DMS153 (cell line): Measurements from ENCODE around the gene C15orf39.

Source experiments
- DNase-seq: peaks from one replicate; lab custom pipeline; 2025; lab: John Stamatoyannopoulos, UW

C15orf39 gene

GRCh38 chr15:75172284-75172820 lies 29.3 kb upstream of the C15orf39 start:
- DNase-seq: no peak

GRCh38 chr15:75174102-75174501 lies 27.6 kb upstream of the C15orf39 start:
- no peak for DNase-seq

- DNase-seq: no peak
Observed at GRCh38 chr15:75174729-75175128, 27.0 kb upstream of the C15orf39 start.

- no peak for DNase-seq
Observed at GRCh38 chr15:75176396-75176761, 25.3 kb upstream of the C15orf39 start.

GRCh38 chr15:75177360-75178071 lies 24.2 kb upstream of the C15orf39 start:
- no peak for DNase-seq

GRCh38 chr15:75178171-75178937 lies 23.3 kb upstream of the C15orf39 start:
- no peak for DNase-seq

GRCh38 chr15:75178938-75179745 lies 22.5 kb upstream of the C15orf39 start:
- no peak for DNase-seq

- DNase-seq: no peak
Observed at GRCh38 chr15:75179746-75180140, 21.9 kb upstream of the C15orf39 start.

- no peak for DNase-seq
Observed at GRCh38 chr15:75181780-75182179, 19.9 kb upstream of the C15orf39 start.

GRCh38 chr15:75182187-75183131 lies 19.2 kb upstream of the C15orf39 start:
- DNase-seq: no peak

- no peak for DNase-seq
Observed at GRCh38 chr15:75185271-75186029, 16.2 kb upstream of the C15orf39 start.

GRCh38 chr15:75186044-75186443 lies 15.6 kb upstream of the C15orf39 start:
- DNase-seq: no peak

GRCh38 chr15:75188499-75188898 lies 13.2 kb upstream of the C15orf39 start:
- DNase-seq: no peak

- DNase-seq: no peak
Observed at GRCh38 chr15:75191235-75191634, 10.4 kb upstream of the C15orf39 start.

- no peak for DNase-seq
Observed at GRCh38 chr15:75192307-75192706, 9.4 kb upstream of the C15orf39 start.

GRCh38 chr15:75193272-75193671 lies 8.4 kb upstream of the C15orf39 start:
- DNase-seq: no peak

- no peak for DNase-seq
Observed at GRCh38 chr15:75193976-75194375, 7.7 kb upstream of the C15orf39 start.

- DNase-seq: no peak
Observed at GRCh38 chr15:75194397-75194796, 7.3 kb upstream of the C15orf39 start.

- DNase-seq: peak; percentile 58
Observed at GRCh38 chr15:75195122-75195765, 6.4 kb upstream of the C15orf39 start.

- no peak for DNase-seq
Observed at GRCh38 chr15:75195766-75196241, 5.9 kb upstream of the C15orf39 start.
